Adipocyte (in vitro differentiated cells): ENCODE measurements around the gene DIP2B.

Experiments used
- DNase-seq: peaks from one replicate; pipeline ENCODE4 v3.0.0-alpha.2; 2015; ENCODE audit warnings: low read depth
- H3K27me3 ChIP-seq: replicated peaks from 2 replicates; pipeline ENCODE4 v1.7.0; 2013; ENCODE audit warnings: mild to moderate bottlenecking, low read length, moderate library complexity; ENCODE audit not compliant: control insufficient read depth, insufficient read depth
- H3K36me3 ChIP-seq: 2 replicates; pipeline ENCODE4 v1.7.0; 2013; ENCODE audit warnings: low read length, mild to moderate bottlenecking, moderate library complexity; ENCODE audit not compliant: control insufficient read depth, insufficient read depth, severe bottlenecking
- H3K4me1 ChIP-seq: 2 replicates; pipeline ENCODE4 v1.7.0; 2013; ENCODE audit warnings: mild to moderate bottlenecking, low read length, moderate library complexity; ENCODE audit not compliant: control insufficient read depth, insufficient read depth
- H3K4me3 ChIP-seq: 2 replicates; pipeline ENCODE4 v1.7.0; 2013; ENCODE audit warnings: mild to moderate bottlenecking, low read length, moderate library complexity
- H3K9ac ChIP-seq: 2 replicates; pipeline ENCODE4 v1.7.0; 2013; ENCODE audit warnings: mild to moderate bottlenecking, low read length, moderate library complexity
- H3K9me3 ChIP-seq: 2 replicates; pipeline ENCODE4 v1.7.0; 2013; ENCODE audit warnings: mild to moderate bottlenecking, low read length, moderate library complexity; ENCODE audit not compliant: control insufficient read depth

Gene DIP2B

GRCh38 chr12:50784501-50784900 is 279.7 kb downstream of the DIP2B start:
- no peaks in the 10 kb centered on the region for H3K27me3 ChIP-seq
- DNase-seq, result no peak
- no peak overlapping the region for H3K9ac ChIP-seq
- H3K4me3 ChIP-seq, result no peak overlapping the region
- no peaks in the 10 kb centered on the region for H3K9me3 ChIP-seq
- H3K4me1 ChIP-seq, result peaks cover 13% of the 10 kb centered on the region
- H3K36me3 ChIP-seq, result peaks cover 16% of the 10 kb centered on the region

GRCh38 chr12:50785406-50786001 is 280.7 kb downstream of the DIP2B start:
- DNase-seq, result peak; percentile 13
- Histone ChIP-seq H3K27me3 (no peaks in the 10 kb centered on the region), H3K9ac (no peak overlapping the region), H3K4me1 (peaks cover 13% of the 10 kb centered on the region), H3K9me3 (no peaks in the 10 kb centered on the region), H3K36me3 (peaks cover 16% of the 10 kb centered on the region), H3K4me3 (no peak overlapping the region)

GRCh38 chr12:50786498-50787231 is 281.9 kb downstream of the DIP2B start:
- Histone ChIP-seq H3K27me3 (no peaks in the 10 kb centered on the region), H3K9ac (peak overlapping the region; percentile 65), H3K9me3 (no peaks in the 10 kb centered on the region), H3K4me1 (peaks cover 13% of the 10 kb centered on the region), H3K4me3 (peak overlapping the region; percentile 39), H3K36me3 (peaks cover 9% of the 10 kb centered on the region)
- DNase-seq, result peak; percentile 95

- no peak overlapping the region for H3K4me3 ChIP-seq
- H3K4me1 ChIP-seq, result peaks cover 13% of the 10 kb centered on the region
- peaks cover 5% of the 10 kb centered on the region for H3K36me3 ChIP-seq
- DNase-seq, result no peak
- H3K9me3 ChIP-seq, result no peaks in the 10 kb centered on the region
- H3K9ac ChIP-seq, result no peak overlapping the region
- no peaks in the 10 kb centered on the region for H3K27me3 ChIP-seq
Measured at GRCh38 chr12:50787618-50788017, 282.8 kb downstream of the DIP2B start.

GRCh38 chr12:50788561-50788960 is 283.8 kb downstream of the DIP2B start:
- Histone ChIP-seq H3K27me3 (no peaks in the 10 kb centered on the region), H3K9me3 (no peaks in the 10 kb centered on the region), H3K36me3 (peaks cover 5% of the 10 kb centered on the region), H3K4me3 (no peak overlapping the region), H3K9ac (no peak overlapping the region), H3K4me1 (peaks cover 13% of the 10 kb centered on the region)
- DNase-seq, result peak; percentile 91

- no peak overlapping the region for H3K9ac ChIP-seq
- H3K9me3 ChIP-seq, result no peaks in the 10 kb centered on the region
- no peak overlapping the region for H3K4me3 ChIP-seq
- no peak for DNase-seq
- no peaks in the 10 kb centered on the region for H3K27me3 ChIP-seq
- H3K36me3 ChIP-seq, result peaks cover 5% of the 10 kb centered on the region
- peaks cover 13% of the 10 kb centered on the region for H3K4me1 ChIP-seq
Measured at GRCh38 chr12:50790081-50790480, 285.3 kb downstream of the DIP2B start.
